DMS153 treated with DMSO at 0.1 percent for 48 hours (cell line): Measurements from ENCODE around the gene C19orf53.
"Not testable (repeated sequence)": the region's sequence is repeated elsewhere in the genome, so short reads cannot be mapped to it uniquely, and the experiment has no call there.

Source experiments
- DNase-seq: peaks from one replicate; lab custom pipeline; 2025; ENCODE audit not compliant: unreplicated experiment; lab: John Stamatoyannopoulos, UW

C19orf53 gene

DNA sequence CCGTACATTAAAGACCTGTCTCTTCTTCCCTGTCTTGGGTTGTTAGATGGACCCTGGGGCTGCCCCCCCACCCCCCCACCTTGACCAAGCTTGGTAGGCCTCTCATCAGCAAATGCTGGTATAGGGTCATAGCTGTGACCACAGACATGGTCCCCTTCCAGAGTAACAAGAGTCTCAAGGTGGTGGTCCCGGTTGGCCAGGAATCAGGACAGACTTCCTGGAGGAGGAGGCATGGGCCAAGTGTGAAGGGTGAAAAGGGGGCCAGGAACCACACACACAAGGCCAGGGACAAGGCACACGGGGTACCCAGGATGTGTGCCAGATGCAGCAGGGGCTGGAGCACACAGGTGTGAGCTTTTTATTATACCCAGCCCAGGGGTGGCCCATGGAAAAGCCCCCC is 11.0 kb upstream of the C19orf53 start:
- DNase-seq = no peak

DNA sequence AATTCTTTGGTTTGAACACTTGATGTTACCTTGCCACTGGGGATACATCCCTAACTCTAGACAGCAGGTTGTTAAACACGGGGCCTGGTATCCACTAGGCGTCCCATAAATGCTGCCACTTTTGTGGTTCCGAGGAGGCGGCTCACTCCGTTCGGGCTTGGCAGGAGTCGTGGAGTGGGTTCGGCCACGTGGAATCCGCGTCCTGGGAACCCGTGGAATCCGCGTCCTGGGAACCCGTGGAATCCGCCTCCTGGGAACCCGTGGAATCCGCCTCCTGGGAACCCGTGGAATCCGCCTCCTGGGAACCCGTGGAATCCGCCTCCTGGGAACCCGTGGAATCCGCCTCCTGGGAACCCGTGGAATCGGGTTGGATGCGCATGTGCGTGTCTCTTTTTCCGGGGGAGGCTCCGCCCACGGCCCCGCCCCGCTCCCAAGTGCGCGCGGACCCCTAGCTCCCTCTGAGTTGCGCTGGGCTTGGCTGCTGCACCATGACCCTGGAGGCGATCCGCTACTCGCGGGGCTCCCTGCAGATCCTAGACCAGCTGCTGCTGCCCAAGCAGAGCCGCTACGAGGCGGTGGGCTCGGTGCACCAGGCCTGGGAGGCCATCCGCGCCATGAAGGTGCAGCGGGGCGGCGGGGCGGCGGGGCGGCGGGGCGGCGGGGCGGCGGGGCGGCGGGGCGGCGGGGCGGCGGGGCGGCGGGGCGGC is 10.0 kb upstream of the C19orf53 start, which contains the start of gene MRI1:
Gene MRI1, plus strand, starts transcription at position 422 of the 707 bp plus-strand sequence. Its CDS starts 67 bp downstream, at position 489.
- DNase-seq = peak; percentile 50

DNA sequence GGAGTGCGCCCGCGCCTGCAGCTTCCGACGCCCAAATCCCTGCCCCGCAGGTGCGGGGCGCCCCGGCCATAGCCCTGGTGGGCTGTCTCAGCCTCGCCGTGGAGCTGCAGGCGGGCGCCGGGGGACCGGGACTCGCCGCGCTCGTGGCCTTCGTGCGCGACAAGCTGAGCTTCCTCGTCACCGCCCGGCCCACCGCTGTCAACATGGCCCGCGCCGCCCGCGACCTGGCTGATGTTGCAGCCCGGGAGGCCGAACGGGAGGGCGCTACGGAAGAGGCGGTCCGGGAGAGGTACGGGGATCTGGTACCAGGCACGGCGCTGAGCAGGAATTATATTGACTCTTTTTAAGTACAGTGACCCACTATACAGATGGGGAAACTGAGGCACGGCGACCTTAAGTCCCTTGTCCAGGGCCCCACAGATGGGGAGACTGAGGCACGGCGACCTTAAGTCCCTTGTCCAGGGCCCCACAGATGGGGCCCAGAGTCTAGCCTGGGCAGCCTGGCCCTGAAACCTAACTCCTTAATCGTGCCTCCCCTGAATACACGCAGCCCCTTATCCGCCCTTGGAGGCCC is 9.3 kb upstream of the C19orf53 start:
- no peak for DNase-seq

DNA sequence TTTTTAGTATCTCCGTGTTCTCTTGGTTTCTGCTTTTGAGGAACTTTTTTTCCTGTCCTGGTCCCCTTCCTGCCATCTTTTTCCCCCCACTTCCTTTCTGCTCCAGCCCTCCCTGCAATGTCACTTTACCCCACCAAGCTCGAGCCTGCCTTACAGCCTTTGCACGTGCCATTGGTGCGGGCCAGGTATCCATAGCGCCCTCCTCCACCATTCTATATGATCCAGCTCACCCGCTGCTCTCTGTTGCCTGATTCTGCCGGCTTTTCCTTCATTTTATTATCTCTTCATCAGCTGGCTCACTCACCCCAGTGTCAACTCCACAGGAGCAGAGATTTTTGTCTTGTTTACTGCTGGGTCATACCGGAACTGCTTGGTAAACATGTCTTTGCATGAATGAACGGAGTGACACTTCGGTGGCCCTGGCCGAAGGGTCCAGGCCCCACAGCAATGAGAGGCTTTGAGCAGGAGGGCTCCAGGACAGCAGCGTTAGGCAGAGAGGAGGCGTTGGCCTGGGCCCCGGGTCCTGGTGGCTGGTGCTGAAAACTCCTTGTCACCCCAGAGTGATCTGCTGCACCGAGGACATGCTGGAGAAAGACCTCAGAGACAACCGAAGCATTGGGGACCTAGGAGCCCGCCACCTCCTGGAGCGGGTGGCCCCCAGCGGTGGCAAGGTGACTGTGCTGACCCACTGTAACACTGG is 8.7 kb upstream of the C19orf53 start:
- DNase-seq = no peak

DNA sequence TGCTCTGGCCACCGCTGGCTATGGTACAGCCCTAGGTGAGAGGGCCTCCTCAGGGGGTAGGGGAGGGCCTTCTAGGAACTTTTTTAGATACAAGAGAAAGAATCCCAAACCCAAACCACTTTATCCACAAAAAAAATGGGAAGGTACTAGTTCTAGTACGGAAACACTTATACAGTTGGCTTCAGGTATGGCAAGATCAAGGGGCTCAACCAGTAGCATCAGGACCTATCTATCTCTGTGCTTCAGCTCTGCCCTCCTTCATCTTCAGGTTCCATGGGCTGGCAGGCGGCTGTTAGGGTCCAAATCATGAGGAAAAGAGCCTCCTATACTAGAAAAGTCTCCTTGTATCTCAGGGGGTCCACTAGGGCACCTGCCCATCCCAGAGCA is 8.2 kb upstream of the C19orf53 start:
- no peak for DNase-seq

DNA sequence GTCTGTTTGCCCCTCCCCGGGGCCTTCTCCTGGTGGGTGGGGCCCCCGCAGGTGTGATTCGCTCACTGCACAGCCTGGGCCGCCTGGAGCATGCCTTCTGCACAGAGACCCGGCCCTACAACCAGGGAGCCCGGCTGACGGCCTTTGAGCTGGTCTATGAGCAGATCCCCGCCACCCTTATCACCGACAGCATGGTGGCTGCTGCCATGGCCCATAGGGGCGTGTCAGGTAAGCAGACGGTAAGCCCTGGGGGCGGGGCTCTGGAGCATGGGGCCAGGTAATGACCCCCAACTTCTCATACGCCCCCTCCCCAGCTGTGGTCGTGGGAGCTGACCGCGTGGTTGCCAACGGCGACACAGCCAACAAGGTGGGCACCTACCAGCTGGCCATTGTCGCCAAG is 5.7 kb upstream of the C19orf53 start:
- DNase-seq = no peak

DNA sequence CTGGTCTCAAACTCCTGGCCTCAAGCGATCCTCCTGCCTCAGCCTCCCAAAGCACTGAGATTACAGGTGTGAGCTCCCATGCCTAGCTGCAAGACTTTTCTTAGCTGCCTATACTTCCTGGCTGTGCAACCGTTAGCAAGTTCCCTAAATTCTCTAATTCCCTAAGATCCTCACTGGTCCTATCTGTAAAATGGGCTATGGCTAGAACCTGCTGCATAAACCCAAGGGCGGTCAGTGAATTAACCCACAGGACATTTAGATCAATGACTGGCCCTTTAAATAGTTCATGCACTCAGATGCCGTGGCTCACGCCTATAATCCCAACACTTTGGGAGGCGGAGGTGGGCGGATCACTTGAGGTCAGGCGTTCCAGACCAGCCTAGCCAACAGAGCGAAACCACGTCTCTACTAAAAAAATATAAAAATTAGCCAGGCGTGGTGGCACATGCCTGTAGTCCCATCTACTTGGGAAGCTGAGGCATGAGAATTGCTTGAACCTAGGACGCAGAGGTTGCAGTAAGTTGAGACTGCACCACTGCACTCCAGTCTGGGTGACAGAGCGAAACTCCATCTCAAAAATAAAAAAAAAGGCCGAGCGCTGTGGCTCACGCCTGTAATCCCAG is 4.1 kb upstream of the C19orf53 start:
- no peak for DNase-seq

DNA sequence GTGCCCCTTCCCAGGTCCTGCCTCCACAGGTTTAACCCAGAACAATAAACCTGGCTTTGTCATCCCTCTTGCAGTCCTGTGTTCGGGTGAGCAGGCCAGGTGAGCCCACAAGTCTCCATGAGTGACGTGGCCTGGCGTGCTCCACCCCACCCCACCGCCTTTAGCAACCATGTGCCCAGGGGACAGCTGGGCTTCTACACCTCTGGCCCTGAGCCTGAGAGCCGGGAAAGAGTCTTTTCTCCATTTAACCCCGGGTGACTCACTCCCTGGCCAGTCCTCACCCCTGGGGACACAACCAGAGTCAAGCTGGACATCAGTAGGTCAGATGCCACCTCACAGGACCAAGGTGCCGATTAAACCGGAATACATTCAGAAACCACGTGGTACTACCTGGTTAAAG is 4.1 kb downstream of the C19orf53 start:
- no peak for DNase-seq

DNA sequence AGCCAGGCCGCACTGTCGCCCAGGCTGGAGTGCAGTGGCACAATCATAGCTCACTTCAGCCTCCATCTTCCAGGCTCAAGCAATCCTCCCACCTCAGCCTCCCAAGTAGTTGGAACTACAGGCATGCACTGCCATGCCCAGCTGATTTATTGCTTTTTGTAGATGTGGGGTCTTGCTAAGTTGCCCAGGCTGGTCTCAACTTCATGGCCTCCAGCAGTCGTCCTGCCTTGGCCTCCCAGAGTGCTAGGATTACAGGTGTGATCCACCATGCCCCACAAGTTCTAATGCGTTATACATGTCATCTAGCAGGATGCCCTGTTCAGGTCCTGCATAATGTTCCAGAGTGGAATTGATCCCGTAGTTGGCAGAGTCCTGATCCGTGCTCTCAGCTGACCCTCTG is 4.6 kb downstream of the C19orf53 start:
- DNase-seq = no peak

DNA sequence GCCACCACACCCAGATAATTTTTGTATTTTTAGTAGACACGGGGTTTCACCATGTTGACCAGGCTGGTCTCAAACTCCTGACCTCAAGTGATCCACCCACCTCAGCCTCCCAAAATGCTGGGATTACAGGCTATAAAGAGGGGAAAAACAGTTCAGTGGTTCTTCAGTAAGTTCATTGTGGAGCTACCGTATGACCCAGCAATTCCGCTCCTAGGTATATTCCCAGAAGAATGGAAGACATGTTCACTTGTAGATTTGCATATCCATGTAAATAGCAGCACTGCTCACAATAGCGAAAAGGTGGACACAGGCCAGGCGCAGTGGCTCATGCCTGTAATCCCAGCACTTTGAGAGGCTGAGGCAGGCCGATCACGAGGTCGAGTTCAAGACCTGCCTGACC is 5.5 kb downstream of the C19orf53 start:
- not testable (repeated sequence) for DNase-seq

DNA sequence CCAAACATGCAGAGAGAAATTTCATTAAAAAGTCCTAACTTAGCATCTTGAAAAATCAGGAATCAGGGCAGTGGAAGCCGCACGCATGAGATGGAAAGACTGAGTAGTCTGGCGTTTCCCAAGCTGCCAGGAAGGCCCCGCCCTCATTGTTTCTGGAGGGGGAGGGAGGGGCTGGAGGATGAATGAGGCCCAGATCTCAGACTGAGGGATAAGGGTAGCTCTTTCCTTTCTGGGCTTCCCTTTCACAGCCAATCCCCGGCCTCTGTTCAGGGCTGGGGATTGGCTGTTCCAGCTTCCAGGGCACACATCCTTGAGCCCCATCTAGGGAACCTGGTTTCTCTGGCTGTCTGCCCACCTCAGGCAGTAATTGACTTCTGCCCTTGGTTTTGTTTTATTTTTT is 7.3 kb downstream of the C19orf53 start:
- DNase-seq = peak; percentile 22

DNA sequence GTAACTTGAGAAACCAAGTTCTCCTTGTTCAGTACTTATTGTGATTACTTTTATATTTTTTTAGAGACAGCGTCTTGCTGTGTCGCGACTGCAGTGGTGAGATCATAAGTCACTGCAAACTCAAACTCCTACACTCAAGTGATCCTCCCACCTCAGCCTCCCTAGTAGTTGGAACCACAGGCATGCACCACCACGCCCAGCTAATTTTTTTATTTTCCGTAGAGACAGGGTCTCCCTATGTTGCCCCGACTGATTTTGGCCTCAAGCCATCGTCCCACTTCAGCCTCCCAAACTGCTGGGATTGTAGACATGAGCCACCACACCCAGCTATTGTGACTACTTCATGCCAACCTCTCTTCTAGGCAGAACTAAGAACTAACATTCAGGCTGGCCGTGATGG is 8.3 kb downstream of the C19orf53 start:
- no peak for DNase-seq

DNA sequence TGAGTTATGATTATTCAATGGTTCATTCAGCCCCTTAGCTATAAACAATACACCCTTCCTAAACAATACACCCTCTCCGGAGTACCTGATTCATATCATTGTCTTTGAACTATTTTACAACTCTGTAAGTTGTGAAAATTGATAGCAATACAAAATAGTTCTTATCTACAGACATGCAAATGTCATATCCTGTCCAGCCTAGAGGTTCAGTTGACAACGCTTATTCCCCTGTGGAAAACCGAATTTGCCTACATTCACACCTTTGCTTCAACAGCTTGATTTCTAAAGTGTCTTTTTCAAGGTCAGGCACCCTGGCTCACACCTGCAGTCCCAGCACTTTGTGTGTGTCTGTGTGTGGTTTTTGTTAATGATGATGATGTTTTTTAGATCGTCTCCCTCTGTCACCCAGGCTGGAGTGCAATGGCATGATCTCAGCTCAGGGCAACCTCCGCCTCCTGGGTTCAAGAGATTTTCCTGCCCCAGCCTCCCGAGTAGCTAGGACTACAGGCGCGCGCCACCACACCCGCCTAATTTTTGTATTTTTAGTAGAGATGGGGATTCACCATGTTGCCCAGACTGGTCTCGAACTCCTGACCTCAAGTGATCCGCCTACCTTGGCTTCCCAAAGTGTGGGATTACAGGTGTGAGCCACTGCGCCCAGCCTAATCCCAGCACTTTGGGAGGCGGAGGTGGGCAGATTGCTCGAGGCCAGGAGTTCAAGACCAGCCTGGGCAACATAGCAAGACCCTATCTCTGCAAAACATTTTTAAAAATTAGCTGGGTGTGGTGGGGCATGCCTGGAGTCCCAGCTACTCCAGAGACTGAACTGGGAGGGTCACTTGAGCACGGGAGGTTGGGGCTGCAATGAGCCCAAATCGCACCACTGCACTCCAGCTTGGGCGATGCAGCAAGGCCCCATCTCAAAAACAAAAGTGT is 9.6 kb downstream of the C19orf53 start:
- no peak for DNase-seq

DNA sequence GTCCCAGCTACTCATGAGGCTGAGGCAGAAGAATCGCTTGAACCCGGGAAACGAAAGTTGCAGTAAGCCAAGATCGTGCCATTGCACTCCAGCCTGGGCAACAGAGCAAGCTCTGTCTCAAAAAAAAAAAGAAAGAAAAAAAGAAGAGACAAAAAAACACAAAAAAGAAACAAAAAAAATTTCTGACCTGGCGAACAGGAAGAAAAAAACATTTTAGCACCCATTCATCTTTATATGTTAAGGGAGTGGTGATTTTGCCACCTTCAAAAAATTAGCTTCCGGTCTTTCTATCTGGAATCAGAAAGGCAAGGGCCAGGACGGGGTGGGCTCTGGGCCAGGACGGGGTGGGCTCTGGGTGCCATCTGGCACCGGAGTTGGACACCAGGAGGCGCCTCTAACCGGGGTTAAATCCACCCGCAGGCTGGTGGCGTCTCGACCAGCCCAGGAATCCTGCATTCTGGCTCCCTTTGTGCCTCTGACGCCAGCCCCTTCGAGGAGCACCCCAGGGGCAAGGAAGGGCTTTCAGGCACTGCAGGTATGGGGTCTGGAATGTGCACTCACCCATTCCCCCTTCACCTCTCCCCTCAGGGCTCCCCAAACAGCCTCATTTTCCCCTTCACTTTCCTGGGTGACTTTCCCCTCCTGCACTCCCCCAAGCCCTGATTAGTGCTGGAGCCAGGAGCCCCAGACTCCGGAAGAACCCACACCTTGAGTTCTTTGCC is 10.6 kb downstream of the C19orf53 start:
- no peak for DNase-seq

DNA sequence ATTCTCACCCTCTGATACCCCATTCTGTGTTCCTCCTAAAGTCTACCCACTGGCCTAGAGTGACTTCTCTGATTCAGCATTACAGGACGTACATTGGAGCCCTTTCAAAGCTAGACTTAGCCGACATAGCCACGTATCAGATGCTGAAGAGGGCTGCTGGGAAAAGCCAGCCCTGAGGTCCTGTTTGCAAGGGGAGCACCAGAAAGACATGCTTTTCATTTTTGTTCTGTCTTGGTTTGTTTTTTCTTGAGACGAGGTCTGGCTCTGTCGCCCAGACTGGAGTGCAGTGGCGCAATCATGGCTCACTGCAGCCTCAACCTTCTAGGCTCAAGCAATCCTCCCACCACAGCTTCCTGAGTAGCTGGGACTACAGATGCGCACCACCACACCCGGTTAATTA is 14.7 kb downstream of the C19orf53 start:
- no peak for DNase-seq

DNA sequence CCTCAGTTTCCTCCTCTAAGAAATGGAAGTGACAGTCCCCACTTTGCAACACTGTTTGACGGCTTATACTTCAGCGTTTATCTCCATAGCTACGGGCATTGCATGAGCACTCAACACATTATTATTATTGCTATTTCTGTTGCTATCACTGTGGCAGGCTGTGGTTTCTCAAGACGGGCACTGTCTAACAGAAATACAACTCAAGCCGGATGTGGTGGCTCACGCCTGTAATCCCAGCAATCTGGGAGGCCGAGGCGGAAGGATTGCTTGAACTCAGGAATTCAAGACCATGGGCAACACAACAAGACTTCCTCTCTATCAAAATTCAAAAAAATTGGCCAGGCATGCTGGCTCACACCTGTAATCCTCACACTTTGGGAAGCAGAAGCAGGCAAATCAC is 16.1 kb downstream of the C19orf53 start:
- DNase-seq = no peak

DNA sequence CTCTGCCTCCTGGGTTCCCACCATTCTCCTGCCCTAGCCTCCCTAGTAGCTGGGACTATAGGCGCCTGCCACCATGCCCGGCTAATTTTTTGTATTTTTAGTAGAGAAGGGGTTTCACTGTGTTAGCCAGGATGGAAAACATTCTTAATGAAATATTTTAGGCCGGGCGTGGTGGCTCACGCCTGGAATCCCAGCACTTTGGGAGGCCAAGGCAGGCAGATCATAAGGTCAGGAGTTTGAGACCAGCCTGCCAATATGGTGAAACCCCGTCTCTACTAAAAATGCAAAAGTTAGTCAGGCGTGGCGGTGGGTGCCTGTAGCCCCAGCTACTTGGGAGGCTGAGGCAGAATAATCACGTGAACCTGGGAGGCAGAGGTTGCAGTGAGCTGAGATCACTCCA is 19.1 kb downstream of the C19orf53 start:
- DNase-seq = not testable (repeated sequence)

DNA sequence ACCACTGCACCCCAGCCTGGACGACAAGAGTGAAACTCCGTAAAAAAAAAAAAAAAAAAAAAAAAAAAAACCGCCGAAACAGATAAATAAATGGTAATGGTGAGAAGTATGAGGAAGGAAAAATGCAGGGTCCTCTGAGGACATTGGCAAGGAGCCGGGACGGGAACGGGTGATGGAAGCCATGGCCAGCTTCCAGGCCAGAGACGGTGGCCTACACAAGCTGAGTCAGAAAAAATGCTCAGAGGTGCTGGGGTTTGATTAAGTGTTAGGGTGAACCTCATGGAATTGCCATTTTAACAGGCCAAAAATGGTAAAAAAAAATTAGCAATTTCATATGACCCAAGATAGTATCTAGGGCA is 20.1 kb downstream of the C19orf53 start:
- DNase-seq = no peak

DNA sequence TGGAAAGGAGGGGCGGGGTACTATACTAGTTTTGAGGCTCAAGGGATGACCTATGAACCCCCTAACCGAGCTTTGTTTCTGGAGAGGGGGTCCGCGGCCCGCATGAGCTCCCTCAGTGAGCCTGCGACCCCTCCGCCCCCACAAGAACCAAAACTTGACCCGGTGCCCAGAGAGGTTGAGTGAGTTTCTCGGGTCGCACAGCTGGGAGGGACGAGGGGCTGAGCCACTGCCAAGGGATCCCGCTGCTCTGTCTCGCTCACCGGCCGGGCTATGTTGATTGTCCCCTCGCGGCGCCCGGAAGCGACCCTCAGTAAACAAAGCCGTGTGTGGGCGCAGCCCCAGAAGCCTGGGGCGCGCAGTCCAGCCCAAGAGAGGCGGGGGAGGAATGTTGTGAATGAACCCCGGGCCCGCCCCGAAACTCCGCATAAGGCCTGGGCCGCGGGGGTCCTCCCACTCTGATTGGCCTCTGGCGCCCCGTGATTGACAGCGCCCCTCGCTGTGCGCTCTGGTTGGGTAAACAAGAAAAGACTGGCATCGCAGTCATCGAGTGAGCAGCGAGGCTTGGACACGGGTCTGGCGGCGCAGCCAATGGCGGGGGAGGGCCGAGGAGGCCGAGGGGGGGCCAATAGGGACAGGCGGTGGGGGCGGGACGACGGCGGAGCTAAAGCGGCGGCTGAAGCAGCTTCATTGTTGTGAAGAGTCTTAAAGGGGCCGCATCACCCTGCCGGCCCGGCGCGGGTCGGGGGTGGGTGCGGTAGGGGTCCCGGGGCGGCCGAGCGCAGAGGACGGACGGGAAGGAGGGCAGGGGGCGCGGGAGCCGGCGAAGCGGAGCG is 20.7 kb downstream of the C19orf53 start, which contains the start of gene ZSWIM4:
Gene ZSWIM4, plus strand, starts transcription at position 687 of the 833 bp plus-strand sequence. CDS start 206 bp downstream, outside the sequence.
- peak; percentile 95 for DNase-seq
